Measurements from ENCODE around the gene LHFPL3. TPM values are rescaled to one million over a fixed set of nuclear protein-coding genes. Genes with fewer than 3 reads are reported as not detected.

The LHFPL3 gene
- total and polyA plus RNA-seq, 7 donors: 0.17 to 0.55 (median 0.36) TPM; not detected in 4

DNA sequence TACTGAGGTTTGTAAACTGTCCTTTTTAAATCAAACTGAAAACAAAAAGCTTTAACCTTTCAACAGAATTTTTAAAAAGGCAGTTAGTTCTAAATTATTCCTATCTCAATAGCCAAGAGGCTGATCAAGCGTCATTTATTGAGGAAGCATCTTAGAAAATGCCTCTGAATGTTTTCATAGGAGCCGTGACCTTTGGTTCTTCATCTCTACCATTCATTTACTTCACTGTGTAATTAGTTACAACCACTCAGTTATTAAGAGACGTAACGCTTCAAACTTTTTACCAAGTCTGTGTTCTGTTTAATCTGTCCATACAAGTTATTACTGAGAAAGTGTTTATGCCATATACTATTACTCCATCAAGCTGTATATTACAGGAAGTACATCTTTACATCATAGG is 578.2 kb downstream of the LHFPL3 start:
- no peaks in the 10 kb centered on the region for H3K4me1 ChIP-seq
- H3K36me3 ChIP-seq: no peaks in the 10 kb centered on the region
- H3K9me3 ChIP-seq: no peaks in the 10 kb centered on the region
- intact Hi-C loops (cut with DNase I): no loop called here
- H3K27me3 ChIP-seq: no peaks in the 10 kb centered on the region
- WGBS, 2 donors: 17 to 61% methylated on average over 4 of the region's 4 CpGs
- no peak for DNase-seq
- H3K4me3 ChIP-seq: no peak overlapping the region
- TF ChIP-seq POLR2AphosphoS5 (IDR thresholded peaks at IDR 0.05): no peak
- TF ChIP-seq, protein P1, sequence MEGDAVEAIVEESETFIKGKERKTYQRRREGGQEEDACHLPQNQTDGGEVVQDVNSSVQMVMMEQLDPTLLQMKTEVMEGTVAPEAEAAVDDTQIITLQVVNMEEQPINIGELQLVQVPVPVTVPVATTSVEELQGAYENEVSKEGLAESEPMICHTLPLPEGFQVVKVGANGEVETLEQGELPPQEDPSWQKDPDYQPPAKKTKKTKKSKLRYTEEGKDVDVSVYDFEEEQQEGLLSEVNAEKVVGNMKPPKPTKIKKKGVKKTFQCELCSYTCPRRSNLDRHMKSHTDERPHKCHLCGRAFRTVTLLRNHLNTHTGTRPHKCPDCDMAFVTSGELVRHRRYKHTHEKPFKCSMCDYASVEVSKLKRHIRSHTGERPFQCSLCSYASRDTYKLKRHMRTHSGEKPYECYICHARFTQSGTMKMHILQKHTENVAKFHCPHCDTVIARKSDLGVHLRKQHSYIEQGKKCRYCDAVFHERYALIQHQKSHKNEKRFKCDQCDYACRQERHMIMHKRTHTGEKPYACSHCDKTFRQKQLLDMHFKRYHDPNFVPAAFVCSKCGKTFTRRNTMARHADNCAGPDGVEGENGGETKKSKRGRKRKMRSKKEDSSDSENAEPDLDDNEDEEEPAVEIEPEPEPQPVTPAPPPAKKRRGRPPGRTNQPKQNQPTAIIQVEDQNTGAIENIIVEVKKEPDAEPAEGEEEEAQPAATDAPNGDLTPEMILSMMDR (IDR thresholded peaks at IDR 0.05): no peak
- no peak overlapping the region for H3K27ac ChIP-seq

DNA sequence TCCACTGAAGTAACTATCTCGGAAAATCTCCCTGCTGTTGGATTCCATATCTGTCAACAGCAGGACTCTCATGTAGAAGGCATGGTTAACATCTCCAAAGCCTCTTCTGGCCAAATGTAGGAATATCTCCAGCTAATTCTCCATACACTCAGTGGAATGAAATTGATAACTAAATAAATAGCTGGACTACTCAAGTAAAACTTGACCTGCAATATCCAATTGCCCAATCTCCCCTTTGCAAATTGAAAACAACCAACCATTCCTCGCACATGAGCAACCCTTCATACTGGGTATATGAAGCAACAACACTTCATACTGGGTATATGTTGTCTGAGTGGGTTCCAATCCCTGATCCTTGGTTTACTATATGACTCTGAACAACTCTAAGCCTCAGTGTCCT is 580.2 kb downstream of the LHFPL3 start:
- no peaks in the 10 kb centered on the region for H3K4me1 ChIP-seq
- H3K4me3 ChIP-seq: no peak overlapping the region
- H3K9me3 ChIP-seq: no peaks in the 10 kb centered on the region
- WGBS, 2 donors: 91 to 92% methylated on average over 2 of the region's 2 CpGs
- DNase-seq: no peak
- no peaks in the 10 kb centered on the region for H3K36me3 ChIP-seq
- intact Hi-C loops (cut with DNase I): no loop called here
- no peak overlapping the region for H3K27ac ChIP-seq
- TF ChIP-seq EP300 (IDR thresholded peaks at IDR 0.05) (no peak), POLR2AphosphoS5 (IDR thresholded peaks at IDR 0.05) (no peak), POLR2A (IDR thresholded peaks at IDR 0.05) (no peak)
- TF ChIP-seq, protein P1 (IDR thresholded peaks at IDR 0.05): no peak
- H3K27me3 ChIP-seq: no peaks in the 10 kb centered on the region

DNA sequence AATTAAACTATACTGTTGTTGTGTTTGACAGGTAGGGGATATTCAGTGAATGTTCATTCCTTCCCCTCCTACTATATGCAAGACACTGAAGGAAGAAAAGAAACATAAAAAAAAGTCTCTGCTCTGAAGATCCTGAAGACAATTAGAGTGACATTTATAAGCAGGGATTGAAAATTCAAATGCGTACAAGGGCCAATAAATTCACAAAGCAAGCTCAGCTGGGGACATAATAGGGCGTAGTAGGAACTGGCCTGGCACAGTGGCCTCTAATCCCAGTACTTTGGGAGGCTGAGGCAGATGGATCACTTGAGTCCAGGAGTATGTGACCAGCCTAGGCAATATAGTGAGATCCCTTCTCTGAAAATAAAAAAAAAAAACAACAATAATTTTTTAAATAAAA is 580.7 kb downstream of the LHFPL3 start:
- Histone ChIP-seq H3K9me3 (no peaks in the 10 kb centered on the region), H3K4me1 (no peaks in the 10 kb centered on the region), H3K27me3 (no peaks in the 10 kb centered on the region), H3K4me3 (no peak overlapping the region), H3K36me3 (no peaks in the 10 kb centered on the region), H3K27ac (no peak overlapping the region)
- DNase-seq: no peak
- 74 to 91% methylated on average over 2 of the region's 2 CpGs for WGBS, 2 donors
- intact Hi-C loops (cut with DNase I): no loop called here
- TF ChIP-seq, protein P1 (IDR thresholded peaks at IDR 0.05): no peak
- TF ChIP-seq EP300 (IDR thresholded peaks at IDR 0.05) (no peak), POLR2A (IDR thresholded peaks at IDR 0.05) (no peak)

DNA sequence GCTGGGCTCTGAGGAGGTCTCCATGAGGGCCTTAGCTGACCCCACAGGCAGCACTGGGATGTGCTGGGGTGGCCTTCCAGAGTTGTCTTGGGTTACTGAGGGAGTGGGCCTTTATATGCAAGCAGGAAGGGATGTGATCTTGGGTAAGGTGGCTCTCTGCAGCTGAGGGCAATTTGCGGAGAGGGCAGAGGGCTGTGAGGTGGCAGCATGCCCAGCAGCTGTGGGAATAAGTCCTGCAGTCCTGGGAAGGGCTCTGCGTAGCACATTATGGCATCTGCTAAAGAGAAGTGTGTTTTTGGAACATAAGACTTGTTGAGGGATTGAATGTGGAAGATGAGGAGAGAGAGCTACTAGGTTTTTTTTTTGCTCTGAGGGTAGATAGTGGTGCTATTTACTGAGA is 586.0 kb downstream of the LHFPL3 start:
- Histone ChIP-seq H3K36me3 (no peaks in the 10 kb centered on the region), H3K4me1 (no peaks in the 10 kb centered on the region), H3K27ac (no peak overlapping the region), H3K27me3 (no peaks in the 10 kb centered on the region), H3K4me3 (no peak overlapping the region), H3K9me3 (no peaks in the 10 kb centered on the region)
- no peak for DNase-seq
- WGBS, 2 donors: 28 to 74% methylated on average over 2 of the region's 2 CpGs
- TF ChIP-seq POLR2AphosphoS5 (IDR thresholded peaks at IDR 0.05): no peak
- TF ChIP-seq, protein P1 (IDR thresholded peaks at IDR 0.05): no peak
- TF ChIP-seq POLR2A (IDR thresholded peaks at IDR 0.05): no peak
- TF ChIP-seq EP300 (IDR thresholded peaks at IDR 0.05): no peak
- intact Hi-C loops (cut with DNase I): no loop called here

DNA sequence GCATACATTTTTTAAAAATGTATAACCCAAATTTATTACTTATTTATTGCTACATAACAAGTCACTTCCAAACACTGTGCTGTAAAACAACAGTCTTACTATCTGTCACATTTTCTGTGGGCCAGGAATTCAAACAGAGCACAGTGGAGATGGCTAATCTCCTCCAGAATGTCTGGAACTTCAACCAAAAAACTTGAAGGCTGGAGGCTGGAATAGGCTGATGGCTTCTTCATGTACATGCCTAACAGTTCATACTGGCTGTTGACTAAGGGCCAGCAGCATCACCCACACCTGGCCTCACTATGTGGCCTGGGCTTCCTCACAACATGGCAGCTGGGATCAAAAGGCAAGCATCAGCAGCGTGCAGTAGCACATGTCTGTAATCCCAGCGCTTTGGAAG is 593.2 kb downstream of the LHFPL3 start:
- WGBS, 2 donors: 97 to 98% methylated on average over 2 of the region's 2 CpGs
- Histone ChIP-seq H3K4me3 (no peak overlapping the region), H3K27me3 (no peaks in the 10 kb centered on the region), H3K36me3 (no peaks in the 10 kb centered on the region), H3K4me1 (peaks cover 0 to 12% (median 5%) of the 10 kb centered on the region in 4 donors), H3K27ac (no peak overlapping the region), H3K9me3 (no peaks in the 10 kb centered on the region)
- DNase-seq: no peak
- TF ChIP-seq EP300 (IDR thresholded peaks at IDR 0.05) (no peak), POLR2AphosphoS5 (IDR thresholded peaks at IDR 0.05) (no peak), POLR2A (IDR thresholded peaks at IDR 0.05) (no peak)
- TF ChIP-seq, protein P1 (IDR thresholded peaks at IDR 0.05): no peak
- intact Hi-C loops (cut with DNase I): no loop called here
